Midbrain (tissue), 1 donor: Measurements from ENCODE around the gene SLC44A5.
"Not testable (repeated sequence)": the region's sequence is repeated elsewhere in the genome, so short reads cannot be mapped to it uniquely, and the experiment has no call there.

Experiments used
- DNase-seq: peaks from one replicate; lab custom pipeline; 2025; lab: John Stamatoyannopoulos, UW

Gene SLC44A5

DNA sequence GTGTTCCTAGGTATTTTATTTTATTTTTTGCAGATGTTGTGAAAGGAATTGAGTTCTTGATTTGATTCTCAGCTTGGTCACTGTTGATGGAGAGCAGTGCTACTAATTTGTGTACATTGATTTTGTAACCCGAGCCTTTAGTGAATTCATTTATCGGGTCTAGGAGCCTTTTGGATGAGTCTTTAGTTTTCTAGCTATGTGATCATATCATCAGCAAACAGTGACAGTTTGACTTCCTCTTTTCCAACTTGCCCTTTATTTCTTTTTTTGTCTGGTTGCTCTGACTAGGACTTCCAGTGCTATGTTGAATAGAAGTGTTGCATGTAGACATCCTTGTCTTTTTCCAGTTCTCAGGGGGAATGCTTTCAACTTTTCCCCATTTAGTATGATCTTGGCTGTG lies 337.8 kb downstream of the SLC44A5 start:
- no peak for DNase-seq

DNA sequence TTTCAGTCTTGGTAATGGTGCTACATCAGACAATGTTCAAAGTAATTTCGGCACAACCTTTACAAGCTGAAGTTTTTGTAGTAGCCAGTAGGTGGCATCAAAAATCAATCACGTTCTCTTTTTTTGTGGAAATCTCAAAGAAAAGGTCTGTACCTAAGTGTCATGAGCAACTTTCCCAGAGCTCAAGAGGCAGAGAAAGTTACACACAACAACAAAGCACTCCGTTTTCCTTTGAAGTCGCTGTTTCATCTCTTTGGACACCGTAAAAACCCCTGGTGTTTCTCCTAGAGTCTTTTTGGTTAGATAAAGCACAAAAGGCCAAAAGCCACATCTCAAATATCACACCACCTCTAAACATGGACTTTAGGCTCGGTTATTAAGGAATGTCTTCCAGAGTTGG lies 345.1 kb downstream of the SLC44A5 start:
- DNase-seq = peak; percentile 30

DNA sequence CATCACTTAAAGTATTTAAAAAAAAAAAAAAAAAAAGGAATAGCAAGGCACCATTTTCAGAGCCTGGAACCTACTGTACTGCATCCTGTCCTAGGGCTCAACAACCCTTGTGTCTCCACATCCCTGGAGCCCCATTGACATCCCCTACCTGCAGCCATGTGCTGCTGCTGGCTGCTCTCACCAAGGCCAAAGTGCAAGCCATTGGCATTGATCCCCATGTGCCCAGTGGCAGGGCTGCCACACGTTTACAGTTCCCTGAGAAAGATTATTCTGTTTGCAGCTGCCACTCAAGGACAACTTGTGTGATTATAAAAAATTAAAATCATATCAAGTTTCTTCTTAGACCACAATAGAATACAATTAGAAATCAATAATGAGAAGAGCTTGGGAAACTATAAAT lies 346.8 kb downstream of the SLC44A5 start:
- no peak for DNase-seq

DNA sequence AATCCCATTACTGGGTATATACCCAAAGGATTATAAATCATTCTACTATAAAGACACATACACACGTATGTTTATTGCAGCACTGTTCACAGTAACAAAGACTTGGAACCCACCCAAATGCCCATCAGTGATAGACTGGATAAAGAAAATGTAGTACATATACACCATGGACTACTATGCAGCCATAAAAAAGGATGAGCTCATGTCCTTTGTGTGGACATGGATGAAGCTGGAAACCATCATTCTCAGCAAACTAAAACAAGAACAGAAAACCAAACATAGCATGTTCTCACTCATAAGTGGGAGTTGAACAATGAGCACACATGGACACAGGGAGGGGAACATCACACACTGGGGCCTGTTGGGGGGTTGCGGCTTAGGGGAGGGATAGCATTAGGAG lies 347.3 kb downstream of the SLC44A5 start:
- not testable (repeated sequence) for DNase-seq

DNA sequence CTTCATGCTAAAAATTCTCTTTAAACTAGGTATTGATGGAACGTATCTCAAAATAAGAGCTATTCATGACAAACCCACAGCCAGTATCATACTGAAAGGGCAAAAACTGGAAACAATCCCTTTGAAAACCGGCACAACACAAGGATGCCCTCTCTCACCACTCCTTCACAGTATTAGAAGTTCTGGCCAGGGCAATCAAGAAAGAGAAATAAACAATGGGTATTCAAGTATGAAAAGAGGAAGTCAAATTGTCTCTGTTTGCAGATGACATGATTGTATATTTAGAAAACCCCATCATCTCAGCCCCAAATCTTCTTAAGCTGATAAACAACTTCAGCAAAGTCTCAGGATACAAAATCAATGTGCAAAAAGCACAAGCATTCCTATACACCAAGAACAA lies 349.0 kb downstream of the SLC44A5 start:
- not testable (repeated sequence) for DNase-seq

DNA sequence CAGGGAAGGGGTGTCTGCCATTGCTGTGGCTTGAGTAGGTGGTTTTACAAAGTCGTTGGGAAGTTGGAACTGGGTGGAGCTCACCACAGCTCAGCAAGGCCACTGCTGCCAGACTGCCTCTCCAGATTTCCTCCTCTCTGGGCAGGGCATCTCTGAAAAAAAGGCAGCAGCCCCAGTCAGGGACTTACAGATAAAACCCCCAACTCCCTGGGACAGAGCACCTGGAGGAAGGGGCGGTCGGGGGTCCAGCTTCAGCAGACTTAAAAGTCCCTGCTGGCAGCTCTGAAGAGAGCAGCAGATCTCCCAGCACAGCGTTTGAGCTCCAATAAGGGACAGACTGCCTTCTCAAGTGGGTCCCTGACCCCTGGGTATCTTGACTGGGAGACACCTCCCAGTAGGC lies 352.6 kb downstream of the SLC44A5 start:
- no peak for DNase-seq

DNA sequence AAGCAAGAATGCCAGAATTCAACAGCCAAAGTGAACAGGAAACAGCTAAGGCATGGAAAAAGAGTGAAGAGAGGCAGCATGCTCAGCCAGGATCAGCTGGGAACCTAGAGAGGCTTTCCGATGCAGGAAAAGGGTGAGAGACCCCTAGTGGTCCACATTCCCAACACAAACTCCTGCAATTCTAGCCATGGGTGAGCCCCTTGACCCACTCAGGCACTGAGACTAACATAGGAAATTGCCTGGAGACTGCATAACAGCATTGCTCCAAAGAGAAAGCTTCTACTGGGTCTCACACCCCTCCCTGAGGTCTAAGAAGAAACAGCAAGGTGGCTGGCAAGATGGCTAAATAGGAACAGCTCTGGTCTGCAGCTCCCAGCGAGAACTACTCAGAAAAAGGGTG lies 353.5 kb downstream of the SLC44A5 start:
- no peak for DNase-seq

DNA sequence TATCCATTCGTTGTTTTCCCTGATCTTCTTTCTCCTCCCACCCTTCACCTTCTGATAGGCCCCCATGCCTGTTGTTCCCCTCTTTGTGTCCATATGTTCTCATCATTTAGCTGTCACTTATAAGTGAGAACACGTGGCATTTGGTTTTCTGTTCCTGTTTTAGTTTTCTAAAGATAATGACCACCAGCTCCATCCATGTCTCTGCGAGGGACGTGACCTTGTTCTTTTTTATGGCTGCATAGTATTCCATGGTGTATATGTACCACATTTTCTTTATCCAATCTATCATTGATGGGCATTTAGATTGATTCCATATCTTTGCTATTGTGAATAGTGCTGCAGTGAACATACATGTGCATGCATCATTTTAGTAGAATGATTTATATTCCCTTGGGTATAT lies 360.8 kb downstream of the SLC44A5 start:
- not testable (repeated sequence) for DNase-seq

DNA sequence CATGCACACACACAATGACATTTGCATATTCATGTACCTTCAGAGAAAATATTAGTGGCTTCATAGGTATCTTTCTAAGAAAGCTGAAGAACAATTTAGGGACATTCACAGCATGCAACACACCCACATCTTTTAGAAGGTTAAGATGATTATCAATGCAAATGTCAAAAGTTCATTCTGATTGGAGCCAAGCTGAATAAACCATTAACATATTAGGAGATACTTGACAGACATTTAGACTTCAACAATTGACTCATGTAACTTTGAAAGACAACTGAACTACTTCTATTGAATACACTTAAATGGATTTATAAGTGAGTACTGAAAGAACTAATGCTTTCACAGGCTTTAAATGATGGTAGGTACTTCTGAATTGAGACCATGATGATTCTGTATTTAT lies 365.7 kb downstream of the SLC44A5 start:
- DNase-seq = no peak

DNA sequence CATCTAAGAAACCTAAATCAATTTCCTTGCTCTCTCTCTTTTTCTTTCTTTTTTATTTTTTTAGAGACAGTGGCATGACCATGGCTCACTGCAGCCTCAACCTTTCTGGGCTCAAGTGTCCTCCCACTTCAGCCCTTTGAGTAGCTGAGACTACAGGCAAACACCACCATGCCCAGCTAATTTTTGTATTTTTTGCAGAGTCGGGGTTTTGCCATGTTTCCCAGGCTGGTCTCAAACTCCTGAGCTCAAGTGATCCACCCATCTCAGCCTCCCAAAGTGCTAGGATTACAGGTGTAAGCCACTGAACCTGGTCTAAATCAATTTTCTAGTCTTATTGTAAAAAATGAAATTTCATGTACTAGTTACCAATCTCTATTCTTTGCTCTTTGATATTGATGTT lies 367.8 kb downstream of the SLC44A5 start:
- DNase-seq = no peak

DNA sequence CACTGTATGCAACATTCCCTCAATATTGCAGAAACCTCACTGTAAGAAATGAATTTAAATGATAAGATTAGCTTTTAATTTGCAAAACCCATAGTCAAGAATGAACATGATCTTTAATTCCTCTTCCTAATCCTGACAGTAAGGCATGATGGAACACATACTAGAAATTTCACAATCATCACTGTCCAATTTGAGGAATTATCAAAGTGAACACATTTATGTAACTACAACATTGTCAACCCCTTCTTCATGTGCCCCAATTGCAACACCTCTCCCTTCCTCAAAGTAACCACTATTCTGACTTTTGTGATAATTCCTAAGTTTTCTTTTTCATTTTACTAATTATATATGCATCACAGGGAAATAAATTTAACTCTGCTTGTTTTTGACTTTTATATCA lies 373.6 kb downstream of the SLC44A5 start:
- no peak for DNase-seq

DNA sequence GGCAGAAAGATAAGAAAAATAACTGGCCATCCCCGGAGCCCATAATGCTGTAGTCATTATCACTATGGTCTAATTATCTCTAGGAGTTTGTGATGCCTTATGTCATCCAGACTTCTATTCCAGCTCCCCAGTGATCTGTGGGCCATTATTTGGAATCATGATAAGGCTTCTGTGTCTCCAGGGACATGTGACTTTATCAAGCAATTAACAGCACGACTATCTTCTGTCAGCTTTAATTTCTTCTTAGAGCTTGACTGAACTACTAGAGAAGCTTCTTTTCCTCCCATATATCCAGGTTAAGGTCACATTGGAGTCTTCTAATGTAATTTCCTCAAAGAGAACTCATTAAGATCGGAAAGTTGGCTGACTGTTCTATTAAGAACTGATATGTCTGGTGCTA lies 376.4 kb downstream of the SLC44A5 start:
- no peak for DNase-seq

DNA sequence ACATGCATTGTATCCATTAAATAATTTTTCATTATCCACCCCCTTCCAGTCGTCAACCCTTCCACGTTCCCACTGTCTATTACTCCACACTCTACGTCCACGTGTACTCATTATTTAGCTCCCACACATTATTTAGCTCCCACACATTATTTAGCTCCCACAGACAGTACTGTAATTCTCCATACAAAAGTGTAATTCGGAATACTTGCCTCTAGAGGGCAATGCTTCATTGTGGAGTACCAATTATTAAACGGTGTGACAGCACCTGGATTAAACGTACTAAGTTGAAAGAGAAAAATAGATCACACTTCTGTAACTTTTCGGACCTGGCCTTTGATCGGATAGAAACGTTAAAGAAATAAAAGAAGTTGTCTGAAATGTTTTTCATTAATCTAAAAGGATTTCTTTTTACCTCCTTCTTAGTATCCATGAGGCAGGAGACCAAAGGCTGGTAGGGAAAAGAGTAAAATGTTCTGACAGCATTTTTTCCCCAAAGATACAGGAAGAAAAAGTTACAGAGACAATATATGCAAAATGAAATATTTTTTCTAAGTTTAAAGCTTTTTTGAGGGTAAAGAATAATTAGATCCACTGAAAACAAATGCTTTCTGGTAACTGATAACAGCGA lies 377.5 kb downstream of the SLC44A5 start:
- DNase-seq = no peak

DNA sequence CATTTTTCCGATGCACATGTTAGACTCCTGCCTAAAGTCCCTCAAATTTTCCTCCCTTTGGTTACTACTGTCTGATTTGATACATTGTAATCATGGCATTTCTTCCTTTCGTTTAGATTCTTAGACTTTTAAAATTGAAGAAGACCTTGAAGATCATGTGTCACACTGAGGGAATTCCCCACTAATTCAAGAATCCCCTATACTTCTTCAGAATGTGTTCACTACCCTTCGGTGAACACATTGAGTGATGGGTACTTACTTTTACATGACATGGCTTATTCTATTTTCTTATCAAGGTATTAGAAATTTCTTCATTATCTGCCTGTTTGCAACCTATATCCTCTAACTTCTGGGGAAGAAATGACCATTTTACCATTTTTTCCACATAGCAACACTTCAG lies 390.8 kb downstream of the SLC44A5 start:
- no peak for DNase-seq

DNA sequence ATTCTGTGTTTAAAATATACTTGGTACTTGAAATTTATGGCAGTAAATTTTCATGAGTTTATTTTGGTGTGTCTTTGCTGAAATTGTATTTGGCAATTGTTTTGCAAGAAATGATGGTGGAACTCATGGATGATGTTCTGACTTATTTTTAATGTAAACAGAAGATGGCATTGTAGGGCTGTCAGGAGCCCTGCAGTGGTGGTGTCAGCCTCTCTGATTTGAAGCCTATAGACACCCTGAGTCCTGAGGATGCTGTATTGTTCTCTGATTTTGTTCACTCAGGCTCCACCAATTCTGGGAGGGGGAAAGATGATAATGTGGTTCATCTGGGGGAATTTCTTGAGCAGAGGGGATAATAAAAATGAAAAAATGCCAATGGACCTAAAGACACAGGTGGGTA lies 396.9 kb downstream of the SLC44A5 start:
- no peak for DNase-seq

DNA sequence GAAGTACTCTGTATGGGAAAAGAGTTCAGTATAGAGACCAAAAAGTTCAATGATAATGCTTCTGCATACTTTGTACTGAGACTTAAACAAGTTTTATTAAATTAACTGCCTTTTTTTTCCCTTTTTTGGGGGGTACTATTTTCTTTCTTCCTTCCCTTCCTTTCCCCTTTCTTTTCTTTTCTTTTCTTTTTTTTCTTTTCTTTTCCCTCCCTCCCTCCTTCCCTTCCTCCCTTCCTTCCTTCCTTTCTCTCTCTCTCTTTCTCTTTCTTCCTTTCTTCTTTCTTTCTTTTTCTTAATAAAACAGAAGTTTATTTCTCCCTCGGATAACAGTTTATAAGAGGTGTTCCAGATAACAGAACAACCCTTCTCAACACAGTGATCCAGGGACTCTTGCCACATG lies 399.3 kb downstream of the SLC44A5 start:
- DNase-seq = no peak

DNA sequence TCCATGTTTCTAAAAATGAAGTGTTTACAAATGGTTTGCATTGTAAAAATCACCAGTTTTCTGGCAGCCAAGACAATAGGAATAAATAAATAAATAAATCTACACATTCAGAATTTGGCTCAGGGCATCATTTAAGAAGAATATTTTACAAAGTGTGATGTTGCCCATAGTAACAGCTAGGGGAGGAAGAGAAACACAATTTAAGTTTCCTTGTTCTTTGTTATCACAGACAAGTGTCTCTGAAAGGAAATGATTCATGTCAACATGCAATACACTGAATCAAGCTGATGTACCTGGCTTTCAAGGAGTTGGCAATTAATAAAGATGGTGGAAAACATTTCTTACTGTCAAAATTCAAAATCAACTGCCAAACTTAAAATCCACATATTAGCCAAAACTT lies 402.1 kb downstream of the SLC44A5 start:
- no peak for DNase-seq

DNA sequence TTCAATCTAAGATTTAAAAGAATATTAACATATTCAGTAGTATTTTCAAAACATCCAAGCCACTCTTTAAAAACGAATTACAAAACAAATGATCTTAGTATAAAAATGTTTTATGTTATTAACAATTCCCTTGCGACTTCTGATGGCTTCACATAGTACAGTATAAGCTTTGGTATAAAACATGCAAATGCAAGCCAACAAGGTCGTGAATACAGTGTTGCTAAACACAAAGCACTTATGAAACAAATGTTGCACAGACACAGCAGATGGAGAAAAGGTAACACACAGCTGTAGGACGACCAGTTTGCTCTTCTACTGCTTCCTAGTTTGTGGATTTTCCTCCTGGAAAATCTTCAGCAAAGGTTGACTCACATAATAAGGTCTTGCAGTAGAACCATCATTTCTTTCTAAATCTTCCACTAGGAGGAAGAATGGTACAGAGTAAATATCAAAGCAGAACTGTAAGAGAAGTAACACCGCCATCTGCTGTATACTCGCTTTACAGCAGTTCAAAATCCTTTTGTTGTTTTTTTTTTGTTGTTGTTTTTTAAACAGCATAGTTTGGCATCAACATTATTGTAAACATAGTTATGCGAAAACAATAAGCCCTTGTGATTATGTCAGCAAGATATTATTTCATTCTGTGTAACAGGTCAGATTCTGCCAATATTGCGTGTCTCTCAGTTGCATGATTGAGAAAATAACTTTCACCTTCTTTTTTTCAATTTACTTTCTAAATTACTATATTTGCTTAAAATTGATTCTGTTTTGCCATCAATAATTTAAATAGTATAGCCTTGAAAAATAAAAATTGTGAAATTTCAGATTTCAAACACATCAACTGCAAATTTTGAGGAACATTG lies 407.3 kb downstream of the SLC44A5 start:
- DNase-seq = peak; percentile 26

DNA sequence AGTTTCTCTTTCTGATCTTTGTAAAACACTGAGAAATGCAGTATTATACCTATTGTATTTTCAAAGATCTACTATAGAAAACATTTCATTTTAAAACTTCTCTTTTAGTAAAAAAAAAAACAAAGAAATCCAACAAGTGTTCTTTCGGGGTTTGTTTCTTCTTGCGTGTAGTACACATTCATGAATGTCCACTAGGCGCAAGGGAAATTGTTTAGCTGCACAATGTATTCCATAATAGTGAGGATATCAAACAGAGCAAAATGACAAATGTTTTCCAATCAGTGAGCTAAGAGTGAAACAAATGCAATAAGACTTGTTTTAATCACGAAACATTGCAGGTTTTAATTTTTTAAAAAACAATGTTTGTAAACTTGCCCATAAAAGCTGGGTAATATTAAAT lies 408.2 kb downstream of the SLC44A5 start:
- DNase-seq = no peak

DNA sequence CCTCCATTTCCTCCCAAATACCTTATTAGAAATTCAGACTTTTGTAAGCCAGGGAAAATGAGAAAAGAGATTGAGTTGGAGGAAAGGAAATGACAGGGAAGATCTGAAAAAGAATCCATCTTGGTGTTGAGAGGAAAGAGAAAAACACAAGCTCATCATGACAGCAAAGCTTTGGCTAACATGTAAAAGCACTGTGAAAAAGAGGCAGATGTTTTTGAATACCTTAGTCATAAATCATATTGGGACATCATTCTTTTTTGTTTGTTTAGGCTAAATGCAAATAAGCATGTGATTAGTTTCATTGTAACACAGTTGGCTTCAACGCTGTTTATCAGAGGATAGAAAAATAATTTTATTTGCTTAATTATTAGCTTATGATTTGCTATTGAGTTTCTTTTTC lies 412.2 kb downstream of the SLC44A5 start:
- DNase-seq = no peak

DNA sequence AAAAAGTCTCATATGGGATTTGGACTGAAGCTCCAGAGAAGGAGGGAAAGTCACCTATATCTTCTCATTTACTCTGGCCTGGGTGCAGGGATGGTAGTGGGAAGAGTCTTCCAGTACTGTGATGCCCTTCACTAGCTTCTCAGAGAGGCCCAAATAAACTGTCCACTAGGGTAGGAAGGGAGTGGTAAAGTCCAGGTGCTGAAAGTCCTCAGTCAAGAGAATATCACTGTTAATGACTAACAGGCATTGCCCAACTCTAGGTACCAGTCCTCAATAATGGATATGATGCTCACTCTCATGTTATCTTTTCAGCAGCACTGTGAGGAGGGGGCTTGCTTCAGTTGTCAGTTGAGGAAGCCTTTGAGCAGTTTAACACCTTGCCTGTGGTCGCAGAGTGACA lies 412.8 kb downstream of the SLC44A5 start:
- no peak for DNase-seq

DNA sequence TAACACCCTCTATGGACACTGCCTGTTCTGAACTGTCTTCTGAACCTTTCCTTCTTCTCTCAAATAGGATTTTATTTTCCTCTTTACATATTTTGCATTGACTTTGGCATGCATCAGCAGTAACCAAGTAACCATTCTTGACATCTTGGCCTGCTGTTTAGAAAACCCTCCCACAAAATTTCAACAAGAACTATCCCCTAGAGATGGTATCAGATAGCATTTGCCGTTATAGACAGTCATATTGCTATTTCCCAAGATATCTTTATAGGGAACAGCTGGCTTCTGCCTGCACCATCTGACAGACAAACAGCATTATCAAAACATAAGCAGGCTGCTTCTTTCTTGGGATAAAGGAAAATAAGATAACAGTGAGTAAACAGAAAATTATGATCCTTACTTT lies 422.0 kb downstream of the SLC44A5 start:
- DNase-seq = no peak

DNA sequence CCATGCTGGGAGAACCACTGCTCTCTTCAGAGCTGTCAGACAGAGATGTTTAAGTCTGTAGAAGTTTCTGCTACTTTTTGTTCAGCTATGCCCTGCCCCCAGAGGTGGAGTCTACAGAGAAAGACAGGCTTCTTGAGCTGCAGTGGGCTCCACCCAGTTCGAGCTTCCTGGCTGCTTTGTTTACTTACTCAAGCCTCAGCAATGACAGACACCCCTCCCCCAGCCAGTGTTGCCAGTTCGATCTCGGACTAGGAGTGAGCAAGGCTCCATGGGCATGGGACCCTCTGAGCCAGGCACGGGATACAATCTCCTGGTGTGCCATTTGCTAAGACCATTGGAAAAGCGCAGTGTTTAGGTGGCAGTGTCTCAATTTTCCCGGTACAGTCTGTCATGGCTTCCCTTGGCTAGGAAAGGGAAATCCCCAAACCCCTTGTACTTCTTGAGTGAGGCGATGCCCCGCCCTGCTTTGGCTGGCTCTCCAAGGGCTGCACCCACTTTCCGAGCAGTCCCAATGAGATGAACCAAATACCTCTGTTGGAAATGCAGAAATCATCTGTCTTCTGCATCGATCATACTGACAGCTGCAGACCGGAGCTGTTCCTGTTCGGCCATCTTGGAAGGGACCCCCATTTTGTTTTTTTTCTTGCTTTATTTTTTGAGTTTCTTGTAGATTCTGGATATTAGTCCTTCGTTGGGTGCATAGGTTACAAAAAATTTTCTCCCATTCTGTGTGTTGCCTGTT lies 429.5 kb downstream of the SLC44A5 start:
- DNase-seq = not testable (repeated sequence)
